Hepatocyte (in vitro differentiated cells): ENCODE data around the gene CD28.

ENCODE experiments used
- EZH2phosphoT487 ChIP-seq: fragments of 200-600 bp; sonication (generic); IDR thresholded peaks from one replicate; pipeline ENCODE4 v1.6.1; 2018; ENCODE audit warnings: antibody characterized with exemption, mild to moderate bottlenecking, low read depth, moderate library complexity; ENCODE audit not compliant: unreplicated experiment, severe bottlenecking
- TF ChIP-seq, protein P1 (sequence below): fragments of 200-600 bp; sonication (generic); IDR thresholded peaks from 2 replicates; pipeline ENCODE4 v1.5.1; 2016; ENCODE audit warnings: antibody characterized with exemption, mild to moderate bottlenecking; ENCODE audit not compliant: poor library complexity

- TF ChIP-seq, protein P1, sequence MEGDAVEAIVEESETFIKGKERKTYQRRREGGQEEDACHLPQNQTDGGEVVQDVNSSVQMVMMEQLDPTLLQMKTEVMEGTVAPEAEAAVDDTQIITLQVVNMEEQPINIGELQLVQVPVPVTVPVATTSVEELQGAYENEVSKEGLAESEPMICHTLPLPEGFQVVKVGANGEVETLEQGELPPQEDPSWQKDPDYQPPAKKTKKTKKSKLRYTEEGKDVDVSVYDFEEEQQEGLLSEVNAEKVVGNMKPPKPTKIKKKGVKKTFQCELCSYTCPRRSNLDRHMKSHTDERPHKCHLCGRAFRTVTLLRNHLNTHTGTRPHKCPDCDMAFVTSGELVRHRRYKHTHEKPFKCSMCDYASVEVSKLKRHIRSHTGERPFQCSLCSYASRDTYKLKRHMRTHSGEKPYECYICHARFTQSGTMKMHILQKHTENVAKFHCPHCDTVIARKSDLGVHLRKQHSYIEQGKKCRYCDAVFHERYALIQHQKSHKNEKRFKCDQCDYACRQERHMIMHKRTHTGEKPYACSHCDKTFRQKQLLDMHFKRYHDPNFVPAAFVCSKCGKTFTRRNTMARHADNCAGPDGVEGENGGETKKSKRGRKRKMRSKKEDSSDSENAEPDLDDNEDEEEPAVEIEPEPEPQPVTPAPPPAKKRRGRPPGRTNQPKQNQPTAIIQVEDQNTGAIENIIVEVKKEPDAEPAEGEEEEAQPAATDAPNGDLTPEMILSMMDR, result no peak
- TF ChIP-seq EZH2phosphoT487, result no peak
Observed at GRCh38 chr2:203678971-203679370, 27.5 kb upstream of the CD28 start.
